GM19328 (cell line): Measurements from ENCODE around the gene PPARGC1A.

Experiments used
- ATAC-seq: cut with Tn5 transposase; IDR thresholded peaks from one replicate; pipeline ENCODE4 v1.9.1; 2021; ENCODE audit warnings: mild to moderate bottlenecking, moderate library complexity; ENCODE audit not compliant: unreplicated experiment

The PPARGC1A gene

DNA sequence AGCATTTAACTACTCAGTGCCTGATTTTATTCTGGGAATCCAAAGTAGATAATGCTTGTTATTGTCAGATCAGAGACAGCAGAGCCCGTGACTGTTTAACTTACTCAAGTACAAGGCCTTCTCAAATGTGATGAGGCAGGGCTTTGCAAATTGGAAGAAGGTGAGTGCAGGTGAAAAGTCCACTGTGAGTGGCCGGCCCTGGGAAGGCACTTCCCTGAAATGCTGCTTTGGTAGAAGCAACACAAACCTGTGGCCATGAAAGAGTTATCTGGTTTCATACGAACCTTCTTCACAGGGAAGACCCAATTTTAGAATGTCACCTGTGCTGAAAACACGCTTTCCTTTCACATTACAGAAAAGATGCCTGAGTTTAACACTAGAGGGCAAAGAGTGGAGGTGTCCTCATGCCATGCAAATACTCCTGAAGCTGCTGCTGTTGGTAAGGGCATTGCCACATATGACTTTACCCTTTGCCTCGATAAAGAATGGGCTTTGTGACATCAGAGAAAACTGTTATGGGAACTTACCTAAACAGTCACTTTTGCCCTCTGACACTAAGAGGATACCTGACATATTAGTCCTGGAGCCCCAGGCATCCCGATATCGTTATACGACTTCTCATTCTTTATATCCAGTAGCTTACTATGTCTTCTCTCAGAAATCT is 8.0 kb downstream of the PPARGC1A start:
- ATAC-seq: no peak

- no peak for ATAC-seq
Measured at GRCh38 chr4:23881052-23881501, 8.8 kb downstream of the PPARGC1A start.

DNA sequence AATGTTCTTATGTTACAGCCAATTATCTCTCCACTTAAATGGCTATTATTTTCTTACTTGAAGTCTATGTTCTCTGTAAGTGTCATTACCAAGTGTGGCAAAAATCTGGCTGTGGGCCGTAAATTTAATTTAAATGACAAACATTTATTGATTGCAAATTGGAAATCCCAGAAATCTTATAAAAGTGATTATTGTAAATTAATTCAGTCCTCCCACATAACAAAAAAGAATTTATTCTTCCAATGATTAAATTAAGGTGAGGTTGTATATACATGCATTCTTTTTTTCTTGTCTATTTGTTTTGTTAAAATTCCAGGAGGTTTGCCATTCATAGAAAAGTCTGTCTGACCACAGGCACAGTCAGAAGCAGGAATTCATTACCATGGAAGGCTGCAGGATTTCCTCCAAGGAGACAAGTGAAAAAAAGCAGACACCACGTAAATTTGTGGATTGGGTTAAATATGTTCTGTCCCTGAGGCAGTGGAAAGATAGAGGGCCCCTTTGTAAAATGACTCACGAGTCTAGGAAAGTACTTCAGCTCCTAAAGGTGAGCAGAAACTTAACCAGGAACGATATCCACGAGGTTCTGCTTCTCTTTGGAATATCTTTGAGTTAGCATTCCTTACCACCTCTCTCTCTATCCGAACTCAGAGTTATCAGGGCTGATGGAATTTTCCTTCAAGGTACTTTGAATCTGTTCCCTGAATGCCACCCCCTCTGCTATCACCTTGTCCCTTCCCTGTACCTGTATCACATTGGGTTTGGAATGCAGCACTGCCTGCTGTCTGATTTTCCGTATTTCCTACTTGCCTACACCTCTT is 10.7 kb downstream of the PPARGC1A start:
- no peak for ATAC-seq

DNA sequence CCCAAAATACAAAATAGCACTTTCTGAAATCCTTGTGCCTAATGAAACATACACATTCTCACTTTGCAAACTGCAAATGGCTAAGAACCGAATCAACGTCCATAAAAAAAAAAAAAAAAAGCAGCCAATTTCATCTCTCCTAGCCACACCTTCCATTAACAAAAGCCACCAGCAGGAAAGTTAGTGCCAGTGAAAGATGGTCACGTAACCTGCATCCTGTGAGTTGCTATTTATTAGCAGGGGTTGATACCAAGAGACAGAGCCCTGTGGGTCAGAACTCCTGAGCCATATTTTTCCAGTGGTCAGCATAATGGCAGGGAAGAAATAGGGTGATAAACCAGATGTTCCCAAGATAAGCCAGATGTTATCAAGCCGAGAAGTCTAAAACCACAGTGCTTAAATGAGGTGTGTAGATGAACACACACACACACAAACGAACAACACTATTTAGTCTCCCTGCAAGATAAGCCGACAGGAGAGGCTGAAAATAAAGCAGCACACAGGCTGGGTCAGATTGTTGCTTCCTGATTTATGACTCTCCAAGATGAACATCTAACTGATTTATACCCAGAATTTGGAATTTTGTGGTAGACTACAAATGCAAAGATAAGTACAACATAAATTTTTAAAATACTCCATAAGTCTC is 11.5 kb downstream of the PPARGC1A start:
- ATAC-seq: no peak

- ATAC-seq: no peak
Measured at GRCh38 chr4:23877758-23878229, 12.1 kb downstream of the PPARGC1A start.

DNA sequence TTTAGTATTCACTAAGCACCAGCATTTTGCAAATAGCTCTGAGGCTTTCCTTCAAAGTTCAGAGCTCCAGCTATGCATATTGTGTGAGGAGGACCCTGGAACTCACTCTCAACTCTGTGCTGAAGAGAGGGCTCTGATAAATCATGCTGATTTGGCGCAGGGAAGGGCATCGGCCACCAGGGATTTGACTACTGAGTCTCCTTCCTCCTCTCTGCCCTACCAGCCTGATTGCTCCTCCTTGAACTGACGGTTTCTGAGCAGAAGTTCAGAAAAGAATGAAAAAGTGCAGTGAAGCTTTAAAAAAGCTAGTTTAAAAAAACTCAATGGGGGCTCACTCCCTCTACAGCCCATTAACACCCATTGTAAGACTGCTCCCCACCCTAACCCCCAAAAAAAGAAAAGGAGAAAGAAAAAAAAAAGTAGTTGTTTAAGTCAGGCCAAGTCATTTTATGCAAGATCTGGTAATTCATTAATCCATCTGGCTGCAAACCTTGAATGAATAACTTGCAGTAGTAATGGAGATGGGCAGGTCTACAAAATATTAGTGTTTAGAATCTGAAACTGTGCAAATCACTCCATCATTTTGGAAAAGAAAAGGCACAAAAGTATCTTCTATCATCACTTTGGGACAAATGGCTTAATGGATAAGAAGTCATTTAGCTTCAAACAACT is 13.3 kb downstream of the PPARGC1A start:
- no peak for ATAC-seq

- no peak for ATAC-seq
Measured at GRCh38 chr4:23875317-23875716, 14.5 kb downstream of the PPARGC1A start.

DNA sequence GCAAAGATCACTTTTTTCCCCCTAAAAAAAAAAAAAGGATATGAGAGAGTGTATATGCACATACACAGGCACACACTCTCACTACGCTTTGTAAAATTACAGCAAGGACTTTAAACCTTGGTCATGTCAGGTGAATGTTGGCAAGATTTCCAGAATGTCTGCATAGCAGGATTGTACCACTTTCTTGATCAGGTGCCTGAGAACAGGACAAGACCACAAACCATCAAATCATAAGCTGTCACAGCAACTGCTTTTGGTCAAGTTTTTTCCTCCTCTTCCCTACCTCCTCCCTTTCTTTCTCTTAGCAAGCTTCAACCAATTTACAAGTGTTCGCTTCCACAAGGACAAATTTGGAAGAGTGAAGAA is 15.3 kb downstream of the PPARGC1A start:
- no peak for ATAC-seq

GRCh38 chr4:23873717-23874535 is 15.9 kb downstream of the PPARGC1A start:
- no peak for ATAC-seq

DNA sequence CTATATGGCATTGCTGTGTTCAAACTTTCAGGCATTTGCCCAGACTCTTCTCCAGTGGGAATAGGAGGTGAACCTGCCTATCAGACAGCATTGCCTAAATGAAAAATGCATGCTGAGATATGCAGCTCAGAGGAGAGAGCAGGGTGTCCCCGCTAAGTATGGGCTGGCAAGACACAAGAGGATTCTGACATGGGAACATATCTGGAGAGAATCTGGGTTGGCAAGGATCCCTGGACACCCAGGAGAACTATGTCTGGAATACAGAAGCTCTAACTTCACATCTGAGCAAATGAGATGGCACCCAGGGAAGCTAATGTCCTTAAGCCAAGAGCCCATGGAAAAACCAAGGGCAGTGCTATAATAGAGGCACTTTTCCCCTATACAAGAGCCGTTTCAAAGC is 18.4 kb downstream of the PPARGC1A start:
- no peak for ATAC-seq

DNA sequence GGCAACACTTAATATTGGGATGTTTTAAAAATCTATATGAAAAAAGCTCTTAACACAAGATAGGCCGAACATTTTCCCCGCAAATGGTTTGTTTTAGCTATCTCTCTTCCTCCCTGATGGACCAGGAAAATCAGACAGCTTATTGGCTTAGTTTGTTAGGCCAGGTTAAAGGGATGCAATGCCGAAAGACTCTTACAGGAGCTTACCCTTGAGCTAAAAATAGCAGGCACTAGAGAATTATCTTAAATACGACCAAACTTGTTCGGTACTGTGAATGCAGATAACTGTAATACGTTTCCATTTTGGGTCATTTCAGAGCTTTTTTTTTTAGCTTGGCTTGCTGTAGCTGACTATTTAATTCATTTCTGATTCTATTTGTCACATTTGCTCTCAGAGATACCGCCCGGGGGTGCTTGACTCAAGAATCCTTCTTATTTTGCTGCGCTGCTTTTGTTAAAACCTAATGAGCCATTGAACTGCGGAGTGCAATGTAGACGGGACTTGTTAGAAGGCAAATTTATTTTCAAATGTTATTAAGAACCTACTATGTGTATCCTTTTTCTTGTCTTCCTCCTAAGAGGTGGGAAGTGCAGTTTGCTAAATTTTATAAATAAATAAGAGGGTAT is 23.3 kb downstream of the PPARGC1A start:
- no peak for ATAC-seq

DNA sequence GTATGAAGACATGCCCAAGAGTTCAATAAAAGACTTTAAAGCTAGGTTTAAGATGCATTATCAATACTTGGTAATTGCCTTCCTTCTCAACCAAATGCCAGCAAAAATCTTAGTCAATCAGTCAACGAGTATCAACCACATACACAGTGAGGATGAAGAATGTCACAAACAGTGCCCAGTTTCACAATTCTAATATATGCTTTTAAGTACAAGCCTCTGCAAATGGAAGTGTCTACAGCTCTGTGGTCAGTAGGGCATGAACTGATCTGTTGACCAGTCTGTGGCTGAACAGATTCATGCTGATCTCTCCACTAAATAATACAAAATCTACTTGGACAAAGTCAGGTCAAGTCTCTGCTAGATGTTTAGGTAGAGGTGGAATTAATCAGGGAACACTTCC is 27.9 kb downstream of the PPARGC1A start:
- no peak for ATAC-seq

GRCh38 chr4:23860919-23861318 is 28.9 kb downstream of the PPARGC1A start:
- no peak for ATAC-seq

- ATAC-seq: no peak
Measured at GRCh38 chr4:23857367-23857959, 32.4 kb downstream of the PPARGC1A start.

DNA sequence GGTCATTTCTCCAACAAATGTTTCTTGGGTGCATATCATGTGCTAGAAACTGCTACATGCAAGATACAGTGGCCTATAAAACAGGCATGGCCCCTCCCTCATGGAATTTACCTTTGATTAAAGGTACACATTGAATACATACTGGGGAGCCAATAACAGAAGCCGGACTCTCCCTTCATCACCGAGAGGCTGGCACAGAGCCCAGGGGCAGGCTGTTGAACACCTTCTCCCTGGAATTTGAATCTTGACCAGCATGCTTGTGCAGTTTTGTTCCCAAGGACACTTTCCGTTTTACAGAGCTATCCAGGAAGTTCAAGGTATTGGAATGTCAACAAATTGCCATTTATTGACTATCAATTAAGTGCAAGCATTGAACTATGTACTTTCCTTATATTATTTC is 33.2 kb downstream of the PPARGC1A start:
- no peak for ATAC-seq

GRCh38 chr4:23855912-23856605 is 33.8 kb downstream of the PPARGC1A start:
- no peak for ATAC-seq

DNA sequence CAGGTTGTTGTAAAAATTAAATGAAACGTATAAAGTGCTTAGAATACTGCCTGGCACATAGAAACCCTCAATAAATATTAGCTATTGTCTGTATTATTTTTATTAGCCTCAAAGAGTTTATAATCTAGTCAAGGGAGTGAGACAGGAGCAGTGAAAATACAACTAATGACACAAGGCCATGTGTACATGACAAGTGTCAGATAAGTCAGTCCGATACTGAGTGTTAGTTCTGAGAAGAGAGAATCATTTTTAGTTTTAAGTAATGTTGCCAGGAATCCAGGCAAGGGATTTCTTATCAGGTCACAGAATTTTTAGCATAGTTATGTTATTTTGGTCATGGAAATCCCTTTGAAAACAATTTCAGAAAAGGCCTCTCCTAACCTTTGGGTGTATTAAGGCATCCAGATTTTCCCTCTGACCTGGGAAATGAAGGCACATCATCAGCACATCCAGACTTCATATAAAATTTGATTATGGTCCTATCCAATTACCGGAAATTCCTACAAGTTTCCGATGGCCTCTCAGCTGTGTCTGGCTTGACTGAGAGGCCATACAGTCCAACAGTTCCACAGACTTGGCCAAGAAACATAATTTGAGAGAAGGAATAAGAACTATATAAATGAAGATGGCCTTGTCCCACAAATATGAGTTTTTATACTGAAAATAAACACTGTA is 35.7 kb downstream of the PPARGC1A start:
- ATAC-seq: no peak

- ATAC-seq: no peak
Measured at GRCh38 chr4:23851464-23851863, 38.4 kb downstream of the PPARGC1A start.
